Stimulated activated CD8-positive, alpha-beta memory T cell treated with anti-CD3 and anti-CD28 coated beads, Interleukin-7, amount 100 ng/mL, for 48 hours (primary cell): ENCODE results near the gene MT2A.
"Not testable (repeated sequence)": the region's sequence is repeated elsewhere in the genome, so short reads cannot be mapped to it uniquely, and the experiment has no call there.

Source experiments
- DNase-seq, 2 donors: peaks; one replicate each; pipeline ENCODE4 v3.0.0-alpha.2; 2020; ENCODE audit warnings: low read depth in 1 of 2; ENCODE audit errors: extremely low read depth in 1 of 2

MT2A gene

DNA sequence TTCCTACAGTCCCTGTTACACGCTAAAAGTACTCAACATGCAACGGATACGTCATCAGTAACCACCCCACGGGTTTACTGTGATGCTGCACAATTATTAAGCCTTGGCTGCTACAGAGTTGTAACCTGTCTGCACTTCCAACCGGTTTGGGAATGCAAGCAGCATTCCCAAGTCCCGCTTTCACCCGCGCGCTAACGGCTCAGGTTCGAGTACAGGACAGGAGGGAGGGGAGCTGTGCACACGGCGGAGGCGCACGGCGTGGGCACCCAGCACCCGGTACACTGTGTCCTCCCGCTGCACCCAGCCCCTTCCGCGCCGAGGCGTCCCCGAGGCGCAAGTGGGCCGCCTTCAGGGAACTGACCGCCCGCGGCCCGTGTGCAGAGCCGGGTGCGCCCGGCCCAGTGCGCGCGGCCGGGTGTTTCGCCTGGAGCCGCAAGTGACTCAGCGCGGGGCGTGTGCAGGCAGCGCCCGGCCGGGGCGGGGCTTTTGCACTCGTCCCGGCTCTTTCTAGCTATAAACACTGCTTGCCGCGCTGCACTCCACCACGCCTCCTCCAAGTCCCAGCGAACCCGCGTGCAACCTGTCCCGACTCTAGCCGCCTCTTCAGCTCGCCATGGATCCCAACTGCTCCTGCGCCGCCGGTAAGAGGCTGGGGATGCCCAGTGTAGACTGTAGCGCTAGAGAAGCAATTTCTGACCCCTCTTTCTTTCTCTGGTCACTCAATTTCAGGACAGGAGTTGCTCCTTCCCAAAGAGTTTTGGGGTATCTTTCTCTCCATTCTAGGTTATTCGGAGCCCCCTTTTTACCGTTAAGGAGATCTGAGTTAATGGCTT, at the start of gene MT2A:
TSS of gene MT2A (plus strand) at position 542 of the 833 bp plus-strand sequence. CDS start at position 614, 72 bp downstream.
- DNase-seq, result peak; percentile 85 to 91

DNA sequence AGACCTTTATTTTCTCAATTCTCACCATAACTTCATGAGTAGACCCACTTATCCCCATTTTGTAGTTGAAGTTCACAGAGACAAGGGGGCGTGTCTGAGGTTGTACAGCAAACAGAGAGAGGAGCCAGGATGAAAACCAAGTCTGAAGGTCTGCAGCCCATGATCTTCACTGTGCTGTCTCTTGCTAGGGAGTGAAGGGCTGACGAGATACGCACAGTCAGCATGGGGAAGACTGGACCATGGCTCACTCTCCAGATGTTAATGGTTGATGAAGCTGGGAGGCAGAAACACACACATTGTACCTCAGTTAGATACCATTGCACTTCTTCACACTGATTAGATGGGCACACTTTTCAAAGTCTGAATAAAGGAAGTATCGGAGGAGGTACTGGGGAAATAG, 49.3 kb upstream of the MT2A start:
- DNase-seq, result no peak

DNA sequence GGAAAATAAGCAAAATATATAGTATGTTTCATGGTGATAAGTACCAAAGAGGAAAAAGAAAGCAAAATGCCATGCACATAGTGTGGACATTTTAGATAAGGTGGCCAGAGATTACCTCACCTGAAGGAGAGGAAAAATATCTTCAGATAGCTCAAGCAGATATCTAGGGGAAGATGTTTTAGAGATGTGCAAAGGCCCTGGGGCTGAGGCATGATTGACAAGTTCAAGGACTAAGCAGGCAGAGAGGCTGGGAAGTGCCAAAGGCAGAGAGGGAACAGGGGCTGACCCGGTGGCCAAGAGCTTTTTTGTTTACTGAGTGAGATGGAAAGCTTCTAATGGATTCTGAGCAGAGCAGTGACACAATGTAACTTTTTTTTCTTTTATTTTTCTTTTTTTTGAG, 47.9 kb upstream of the MT2A start:
- DNase-seq, result no peak

DNA sequence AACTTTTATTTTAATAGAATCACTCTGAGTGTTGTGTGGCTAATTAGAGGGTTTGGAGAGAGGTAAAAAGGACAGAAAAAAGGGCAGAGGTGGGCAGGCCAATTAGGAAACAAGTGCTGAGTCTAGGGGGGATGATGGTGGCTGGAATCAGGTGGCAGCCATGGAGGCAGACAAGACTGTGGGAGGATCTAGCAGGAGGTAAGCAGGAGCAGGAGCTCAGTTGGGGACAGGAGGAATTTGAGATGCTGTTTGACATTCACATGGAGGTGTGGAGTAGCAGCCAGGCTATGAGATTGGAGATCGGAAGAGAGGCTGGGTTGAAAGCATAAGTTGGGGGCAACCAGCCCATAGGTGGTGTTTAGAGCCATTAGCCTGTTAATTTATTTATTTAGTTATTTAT, 47.3 kb upstream of the MT2A start:
- no peak for DNase-seq

DNA sequence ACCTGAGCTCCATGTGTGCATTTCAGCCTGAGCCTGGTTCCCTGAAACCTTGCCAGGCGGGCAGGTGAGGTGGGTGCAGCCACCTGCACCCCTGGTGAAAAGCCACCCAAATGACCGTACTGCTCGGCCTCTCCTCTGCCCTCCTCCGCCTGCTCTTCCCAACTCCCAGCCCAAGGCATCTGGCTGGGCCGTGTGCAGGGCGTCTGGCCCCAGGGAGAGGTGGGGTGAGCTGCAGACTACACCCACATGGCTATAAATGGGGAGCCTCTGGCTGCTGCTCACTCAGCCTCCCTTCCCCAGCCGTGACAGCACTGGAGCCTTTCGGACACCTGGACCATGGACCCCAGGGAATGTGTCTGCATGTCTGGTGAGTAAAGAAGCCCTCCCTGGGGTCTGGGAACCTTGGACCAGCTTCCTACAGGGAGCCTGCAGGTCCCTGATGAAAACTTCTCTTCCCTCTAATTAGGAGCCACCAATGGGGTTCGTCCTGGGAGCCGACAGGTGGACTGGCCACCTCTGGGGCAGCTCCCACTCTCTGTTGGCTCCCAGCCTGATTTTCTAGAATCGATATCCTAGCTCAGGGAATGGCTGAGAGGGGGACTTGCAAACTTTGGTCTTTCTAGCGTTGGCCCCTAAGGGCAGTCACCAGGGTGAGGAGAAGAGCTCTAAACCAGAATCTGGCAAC, 43.4 kb upstream of the MT2A start, which contains the start of gene MT4:
TSS of gene MT4 (plus strand) at position 281 of the 685 bp plus-strand sequence. CDS start at position 337, 56 bp downstream.
- DNase-seq, result no peak

DNA sequence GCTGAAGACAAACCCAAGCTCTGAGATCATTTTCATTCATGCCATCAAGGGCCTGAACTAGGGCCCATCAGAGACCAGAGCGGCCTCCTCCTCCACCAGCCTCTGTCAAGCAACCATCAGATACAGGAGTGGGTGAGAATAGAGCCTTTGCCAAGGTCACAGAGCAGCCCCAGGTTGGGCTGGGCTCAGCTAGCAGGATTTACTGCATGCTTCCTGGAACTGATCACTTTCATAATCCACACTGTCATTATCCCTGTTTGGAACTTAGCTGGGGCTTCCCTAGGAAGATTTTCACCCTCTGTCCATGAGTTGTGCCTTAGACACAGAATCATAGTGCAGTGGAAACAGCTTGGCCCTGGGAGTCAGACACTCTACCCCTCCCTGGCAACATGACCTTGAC, 38.4 kb upstream of the MT2A start:
- no peak for DNase-seq

DNA sequence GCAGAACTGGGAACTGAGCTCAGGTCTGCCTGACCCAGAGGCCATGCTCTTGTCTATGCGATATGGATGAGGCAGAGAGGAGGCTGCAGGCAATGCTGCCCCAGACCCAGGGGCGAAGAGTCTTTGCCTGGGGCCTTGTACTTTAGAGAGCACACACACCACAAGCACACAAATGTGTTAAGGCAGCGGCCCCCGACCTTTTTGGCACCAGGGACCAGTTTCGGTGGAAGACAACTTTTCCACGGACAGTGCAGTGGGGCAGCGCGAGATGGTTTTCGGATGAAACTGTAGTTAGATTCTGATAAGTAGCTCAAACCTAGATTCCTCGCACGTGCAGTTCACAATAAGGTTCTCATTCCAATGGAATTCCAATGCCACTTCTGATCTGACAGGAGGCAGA, 36.9 kb upstream of the MT2A start:
- DNase-seq, result no peak

DNA sequence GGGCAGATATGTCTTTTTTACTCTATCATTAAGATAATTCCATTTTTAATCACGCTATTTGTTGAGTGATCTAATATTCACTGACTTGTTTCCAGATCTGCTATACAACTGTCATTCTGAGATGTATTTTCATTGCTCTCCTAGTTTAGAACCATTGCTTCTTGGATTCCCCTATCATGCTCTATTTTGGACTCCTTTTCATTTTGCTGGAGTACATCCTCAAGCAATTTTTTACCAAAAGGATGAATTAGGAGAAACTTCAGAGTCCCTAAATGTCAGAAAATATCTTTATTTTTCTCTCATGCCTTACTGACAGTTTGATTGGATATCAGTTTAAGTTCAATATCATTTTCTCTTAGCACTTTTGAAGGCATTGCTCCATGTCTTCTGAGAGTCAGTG, 33.8 kb upstream of the MT2A start:
- DNase-seq, result no peak

DNA sequence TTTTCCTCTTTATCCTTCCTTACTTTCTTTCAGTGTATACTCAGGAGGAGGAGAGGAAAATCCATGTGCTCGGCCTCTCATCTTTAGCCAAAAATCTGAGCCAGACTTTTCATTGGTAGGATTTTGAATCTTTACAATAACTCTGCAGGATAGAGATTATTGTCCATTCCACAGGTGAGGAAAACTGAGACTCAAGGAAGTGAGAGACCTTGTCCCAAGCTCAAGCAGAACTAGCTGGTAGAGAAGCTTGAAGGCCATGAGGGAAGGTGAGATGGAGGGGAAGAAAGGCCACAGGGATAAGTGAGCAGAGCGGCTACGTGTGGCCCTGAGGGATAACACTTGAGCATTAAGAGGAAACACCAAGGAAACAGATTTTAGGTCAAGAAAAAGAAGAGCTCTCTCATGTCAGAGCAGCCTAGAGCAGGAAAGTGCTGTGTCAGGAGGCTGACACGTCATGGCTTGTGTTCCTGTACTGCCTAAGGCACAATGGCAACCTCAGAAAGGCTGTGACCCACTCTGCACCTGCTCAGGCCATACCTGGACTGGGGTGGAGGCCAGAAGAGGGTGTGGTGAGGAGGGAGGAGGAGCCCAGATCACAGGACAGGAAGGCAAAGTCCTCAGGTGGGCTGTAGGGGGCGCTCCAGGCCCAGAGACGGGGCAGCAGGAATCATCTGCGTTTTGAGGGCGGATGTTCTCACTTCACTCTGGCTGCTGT, 31.6 kb upstream of the MT2A start:
- DNase-seq, result peak; percentile 58 to 79

DNA sequence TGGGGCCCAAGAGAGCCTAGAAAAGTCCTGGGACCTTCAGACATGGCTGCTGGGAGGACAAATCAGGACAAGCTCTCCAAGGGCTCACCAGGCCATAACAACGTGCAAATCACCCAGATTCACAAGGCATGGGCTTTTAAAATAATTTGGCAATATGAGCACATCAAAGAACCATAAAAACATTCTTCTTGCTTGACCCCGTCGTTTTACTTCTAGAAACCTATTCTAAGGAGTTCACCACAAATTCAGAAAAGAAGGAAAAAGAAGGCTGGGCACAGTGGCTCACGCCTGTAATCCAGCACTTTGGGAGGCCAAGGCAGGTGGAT, 31.1 kb upstream of the MT2A start:
- no peak for DNase-seq

DNA sequence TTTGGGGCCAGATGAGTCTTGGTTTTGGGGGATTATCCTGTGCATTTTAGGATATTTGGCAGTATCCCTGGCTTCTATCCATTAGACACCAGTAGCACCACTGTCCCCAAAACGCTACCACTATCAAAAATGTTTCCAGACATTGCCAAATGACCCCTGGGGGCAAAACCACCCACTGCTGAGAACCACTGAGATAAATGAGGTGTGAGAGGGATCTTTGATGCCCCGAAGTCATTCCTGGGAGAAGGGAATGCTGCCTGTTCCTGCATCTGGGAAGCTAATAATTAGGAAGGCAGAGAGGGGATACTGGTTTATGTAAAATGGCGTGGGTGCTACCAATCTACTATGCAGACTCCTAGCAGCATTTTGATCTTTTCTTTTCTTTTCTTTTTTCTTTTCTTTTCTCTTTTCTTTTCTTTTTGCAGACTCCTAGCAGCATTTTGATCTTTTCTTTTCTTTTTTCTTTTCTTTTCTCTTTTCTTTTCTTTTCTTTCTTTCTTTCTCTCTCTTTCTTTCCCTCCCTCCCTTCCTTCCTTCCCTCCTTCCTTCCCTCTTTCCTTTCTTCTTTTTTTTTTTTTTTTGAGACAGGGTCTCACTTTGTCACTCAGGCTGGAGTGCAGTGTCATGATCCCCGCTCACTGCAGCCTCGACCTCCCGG, 27.9 kb upstream of the MT2A start:
- no peak for DNase-seq

DNA sequence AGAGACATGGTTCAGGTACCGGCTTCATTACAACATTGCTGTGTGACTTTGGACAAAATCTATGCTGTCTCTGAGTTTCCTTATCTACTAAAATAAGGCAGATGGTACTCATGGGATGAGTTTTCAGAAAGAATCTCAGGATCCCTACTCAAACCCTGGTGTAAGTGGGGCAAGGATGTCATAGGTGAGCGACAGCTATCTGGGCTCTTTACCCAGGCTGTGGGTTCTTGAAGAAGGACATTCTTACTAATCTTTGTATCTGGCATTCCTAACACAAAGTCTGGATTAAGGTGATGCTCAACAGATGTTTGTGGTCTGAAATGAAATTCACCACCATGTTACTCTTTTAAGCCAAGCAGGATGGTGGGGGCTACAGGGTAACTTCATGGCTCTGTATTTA, 25.5 kb upstream of the MT2A start:
- DNase-seq, result not testable (repeated sequence)

DNA sequence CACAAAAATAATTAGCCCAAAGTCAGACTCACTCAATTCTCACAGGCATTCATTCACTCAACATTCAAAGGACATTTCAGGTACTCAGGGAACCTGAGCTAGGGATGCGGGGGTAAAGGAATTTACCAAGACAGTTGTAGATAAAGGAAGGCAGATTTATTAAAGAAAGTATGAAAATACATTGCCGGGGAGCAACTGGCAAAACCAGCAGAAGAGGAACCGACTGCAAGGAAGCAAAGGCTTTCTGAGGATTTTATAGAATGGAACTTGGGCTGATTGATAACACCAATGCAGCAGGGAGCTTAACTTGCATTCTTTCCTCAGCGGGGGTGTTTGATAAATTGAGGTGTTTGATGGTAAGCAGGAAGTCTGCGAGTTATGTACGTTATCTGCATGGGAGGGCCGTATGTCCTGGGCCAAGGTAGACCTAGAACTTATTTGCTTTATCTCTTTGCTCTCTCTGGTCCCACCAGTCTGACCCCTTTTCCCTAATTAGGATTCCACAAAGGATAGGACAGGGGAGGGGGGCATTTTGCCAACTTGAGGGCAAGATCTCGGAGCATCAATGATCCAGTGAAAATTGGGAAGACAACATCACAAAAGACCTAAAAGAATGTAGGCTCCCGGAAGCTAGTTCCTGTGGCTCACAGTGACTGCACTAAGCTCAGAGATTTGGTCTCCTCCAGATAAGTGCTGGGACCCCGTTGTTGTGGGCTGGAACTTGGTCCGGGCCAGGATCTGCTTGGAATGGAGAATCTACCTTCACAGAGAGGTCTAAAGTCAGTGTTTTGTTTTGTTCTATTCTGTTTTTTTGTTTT, 24.8 kb upstream of the MT2A start:
- DNase-seq, result no peak

DNA sequence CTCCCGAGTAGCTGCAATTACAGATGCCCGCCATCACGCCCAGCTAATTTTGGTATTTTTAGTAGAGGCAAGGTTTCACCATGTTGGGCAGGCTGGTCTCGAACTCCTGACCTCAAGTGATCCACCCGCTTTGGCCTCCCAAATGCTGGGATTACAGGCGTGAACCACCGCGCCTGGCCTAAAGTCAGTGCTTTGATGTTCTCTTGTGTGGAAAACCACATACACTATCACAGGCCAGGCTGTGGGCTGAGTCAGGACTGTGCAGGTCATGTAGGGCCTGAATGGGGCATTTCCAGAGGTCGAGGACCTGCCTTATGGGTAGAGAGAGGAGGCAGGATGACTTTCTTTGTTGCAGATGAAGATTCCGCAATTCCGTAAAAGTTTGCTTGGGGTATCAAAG, 24.1 kb upstream of the MT2A start:
- DNase-seq, result no peak

DNA sequence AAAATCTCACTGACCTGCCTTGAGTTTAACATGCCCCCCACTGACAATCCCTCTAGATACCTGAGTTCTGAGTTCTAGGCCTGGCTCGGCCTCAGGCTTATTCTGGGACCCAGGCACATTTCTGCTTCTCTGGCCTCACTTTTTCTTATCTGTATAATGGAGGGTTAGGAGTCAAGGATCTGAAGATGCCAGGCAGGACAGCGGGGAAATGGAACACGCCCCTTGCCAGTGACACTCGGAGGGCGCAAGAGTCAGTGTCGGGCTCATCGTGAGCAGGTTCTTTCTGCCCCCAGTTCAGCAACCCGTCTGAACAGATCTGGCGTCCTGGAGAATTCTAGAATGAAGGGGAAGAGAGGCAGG, 19.6 kb upstream of the MT2A start:
- no peak for DNase-seq

DNA sequence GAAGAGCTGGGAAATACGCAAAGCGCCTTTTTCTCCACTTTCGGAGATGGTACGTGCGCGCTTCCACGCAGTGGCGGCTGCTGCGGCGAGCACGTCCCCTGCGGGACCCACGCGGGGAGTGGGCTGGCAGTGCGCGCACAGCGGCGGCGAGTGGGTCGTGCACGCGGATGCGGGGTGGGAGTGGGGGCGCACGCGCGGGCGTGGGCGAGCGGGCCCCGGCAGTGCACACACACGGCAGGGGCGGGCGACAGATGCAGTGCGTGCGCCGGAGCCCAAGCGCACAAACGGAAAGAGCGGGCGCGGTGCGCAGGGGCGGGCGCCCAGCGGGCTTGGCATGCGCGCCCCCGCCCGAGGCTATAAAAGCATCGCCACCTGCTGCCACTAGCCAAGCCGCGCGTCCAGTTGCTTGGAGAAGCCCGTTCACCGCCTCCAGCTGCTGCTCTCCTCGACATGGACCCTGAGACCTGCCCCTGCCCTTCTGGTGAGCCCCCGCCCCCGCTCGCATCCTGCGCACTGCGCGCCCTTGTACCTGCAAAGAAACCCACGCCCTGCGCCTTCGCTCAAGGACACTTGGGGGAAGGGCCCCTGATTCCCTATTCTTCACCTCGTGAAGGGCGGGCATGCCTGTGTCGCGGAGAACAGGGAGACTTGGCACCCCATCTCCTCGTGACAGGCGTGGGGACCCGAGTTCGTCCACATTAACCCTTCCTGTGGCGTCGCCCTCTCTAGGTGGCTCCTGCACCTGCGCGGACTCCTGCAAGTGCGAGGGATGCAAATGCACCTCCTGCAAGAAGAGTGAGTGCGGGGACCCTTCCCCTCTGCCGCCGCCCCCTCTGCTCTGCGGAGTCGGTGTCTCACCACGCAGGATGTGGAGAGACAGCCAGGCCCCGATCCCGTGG, 19.0 kb upstream of the MT2A start, which contains the start of gene MT3:
TSS of gene MT3 (plus strand) at position 388 of the 899 bp plus-strand sequence. CDS start at position 451, 63 bp downstream.
- no peak for DNase-seq

DNA sequence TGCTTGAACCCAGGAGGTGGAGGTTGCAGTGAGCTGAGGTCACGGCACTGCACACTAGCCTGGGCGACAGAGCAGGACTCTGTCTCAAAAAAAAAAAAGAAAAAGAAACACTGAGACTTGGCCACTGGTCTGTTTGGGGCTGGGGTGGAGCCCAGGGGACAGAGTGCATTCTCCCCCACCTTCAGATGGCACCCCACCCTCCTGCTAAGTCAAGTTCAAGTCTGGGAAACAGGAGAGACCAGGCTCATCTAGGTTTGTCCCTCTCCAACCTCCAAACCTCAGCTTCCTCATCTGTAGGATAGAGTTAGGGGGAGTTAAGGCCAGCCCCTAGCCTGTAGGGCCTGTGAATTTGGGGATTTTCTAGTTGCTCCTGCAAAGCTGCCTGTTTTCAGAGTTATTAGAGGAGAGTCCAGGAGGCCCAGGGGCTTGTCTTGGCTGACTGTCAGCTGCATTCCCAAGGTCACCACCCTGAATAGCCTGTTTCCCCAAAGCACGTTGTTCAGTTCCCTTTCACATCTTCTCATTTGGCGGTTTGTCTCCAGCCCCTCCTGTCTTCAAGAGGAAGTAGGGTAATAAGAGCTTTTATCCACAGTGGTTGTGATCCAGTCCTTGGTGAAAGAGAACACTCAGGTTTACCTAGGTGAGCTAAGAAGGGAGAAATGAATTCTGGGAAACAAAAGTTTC, 16.9 kb upstream of the MT2A start:
- DNase-seq, result no peak

DNA sequence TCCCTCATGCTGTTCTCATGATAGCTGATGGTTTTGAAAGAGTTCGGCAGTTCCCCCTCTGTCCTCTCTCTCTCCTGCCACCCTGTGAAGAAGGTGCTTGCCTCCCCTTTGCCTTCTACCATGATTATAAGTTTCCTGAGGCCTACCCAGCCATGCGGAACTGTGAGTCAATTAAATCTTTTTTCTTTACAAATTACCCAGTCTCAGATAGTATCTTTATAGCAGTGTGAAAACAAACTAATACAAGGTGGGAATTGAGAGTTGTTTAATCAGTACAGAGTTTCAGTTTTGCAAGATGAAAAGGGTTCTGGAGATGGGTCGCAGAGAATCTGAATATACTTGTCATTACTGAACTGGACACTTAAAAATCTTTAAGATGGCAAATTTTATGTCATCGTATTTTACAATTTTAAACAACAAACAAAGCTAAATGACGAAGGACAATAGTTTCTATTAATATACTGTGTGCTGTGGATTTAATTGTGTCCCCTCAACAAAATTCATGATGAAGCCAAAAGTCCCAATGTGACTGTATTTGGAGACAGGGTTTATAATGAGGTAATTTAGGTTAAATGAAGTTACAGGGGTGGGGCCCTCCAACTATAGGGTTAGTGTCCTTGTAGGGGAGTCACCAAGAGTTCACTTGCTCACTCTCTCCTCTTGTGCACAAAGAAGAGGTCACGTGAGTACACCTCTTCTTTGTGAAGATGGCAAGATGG, 14.7 kb upstream of the MT2A start:
- no peak for DNase-seq
